Subcutaneous adipose tissue (tissue), 4 donors: Measurements from ENCODE around the gene SFI1. TPM values are rescaled to one million over a fixed set of nuclear protein-coding genes. Genes with fewer than 3 reads are reported as not detected.

Experiments used
- CTCF ChIP-seq: fragments of 450-650 bp; IDR thresholded peaks from one replicate; pipeline ENCODE4 v1.5.1; 2016; ENCODE audit warnings: low read depth, mild to moderate bottlenecking, control low read depth, antibody characterized with exemption, moderate library complexity
- total RNA-seq, 4 donors: library from RNA; depleted of rRNA; stranded (reverse); fragments of >200 nt; gene quantifications; one replicate each; pipeline ENCODE4 v1.1.0, GENCODE V29; 2016

SFI1 gene
- total RNA-seq, 4 donors from 2014 or later, result 7.8 to 28.3 (median 23.2) TPM

- TF ChIP-seq CTCF, result no peak
Observed at GRCh38 chr22:31509061-31509762, 12.9 kb downstream of the SFI1 start.

- TF ChIP-seq CTCF, result no peak
Observed at GRCh38 chr22:31520051-31520450, 23.7 kb downstream of the SFI1 start.

GRCh38 chr22:31526270-31526669 is 29.9 kb downstream of the SFI1 start:
- TF ChIP-seq CTCF, result no peak

- no peak for TF ChIP-seq CTCF
Observed at GRCh38 chr22:31530823-31531195, 34.5 kb downstream of the SFI1 start.

- no peak for TF ChIP-seq CTCF
Observed at GRCh38 chr22:31532060-31532459, 35.7 kb downstream of the SFI1 start.

GRCh38 chr22:31533374-31533773 is 37.0 kb downstream of the SFI1 start:
- TF ChIP-seq CTCF, result no peak

- no peak for TF ChIP-seq CTCF
Observed at GRCh38 chr22:31537019-31537535, 40.7 kb downstream of the SFI1 start.
